NK-92 (cell line): ENCODE measurements around the gene ASCC3.

Experiments
- DNase-seq: peaks from one replicate; lab custom pipeline; 2025; ENCODE audit not compliant: unreplicated experiment; lab: John Stamatoyannopoulos, UW

ASCC3 gene, protein sequence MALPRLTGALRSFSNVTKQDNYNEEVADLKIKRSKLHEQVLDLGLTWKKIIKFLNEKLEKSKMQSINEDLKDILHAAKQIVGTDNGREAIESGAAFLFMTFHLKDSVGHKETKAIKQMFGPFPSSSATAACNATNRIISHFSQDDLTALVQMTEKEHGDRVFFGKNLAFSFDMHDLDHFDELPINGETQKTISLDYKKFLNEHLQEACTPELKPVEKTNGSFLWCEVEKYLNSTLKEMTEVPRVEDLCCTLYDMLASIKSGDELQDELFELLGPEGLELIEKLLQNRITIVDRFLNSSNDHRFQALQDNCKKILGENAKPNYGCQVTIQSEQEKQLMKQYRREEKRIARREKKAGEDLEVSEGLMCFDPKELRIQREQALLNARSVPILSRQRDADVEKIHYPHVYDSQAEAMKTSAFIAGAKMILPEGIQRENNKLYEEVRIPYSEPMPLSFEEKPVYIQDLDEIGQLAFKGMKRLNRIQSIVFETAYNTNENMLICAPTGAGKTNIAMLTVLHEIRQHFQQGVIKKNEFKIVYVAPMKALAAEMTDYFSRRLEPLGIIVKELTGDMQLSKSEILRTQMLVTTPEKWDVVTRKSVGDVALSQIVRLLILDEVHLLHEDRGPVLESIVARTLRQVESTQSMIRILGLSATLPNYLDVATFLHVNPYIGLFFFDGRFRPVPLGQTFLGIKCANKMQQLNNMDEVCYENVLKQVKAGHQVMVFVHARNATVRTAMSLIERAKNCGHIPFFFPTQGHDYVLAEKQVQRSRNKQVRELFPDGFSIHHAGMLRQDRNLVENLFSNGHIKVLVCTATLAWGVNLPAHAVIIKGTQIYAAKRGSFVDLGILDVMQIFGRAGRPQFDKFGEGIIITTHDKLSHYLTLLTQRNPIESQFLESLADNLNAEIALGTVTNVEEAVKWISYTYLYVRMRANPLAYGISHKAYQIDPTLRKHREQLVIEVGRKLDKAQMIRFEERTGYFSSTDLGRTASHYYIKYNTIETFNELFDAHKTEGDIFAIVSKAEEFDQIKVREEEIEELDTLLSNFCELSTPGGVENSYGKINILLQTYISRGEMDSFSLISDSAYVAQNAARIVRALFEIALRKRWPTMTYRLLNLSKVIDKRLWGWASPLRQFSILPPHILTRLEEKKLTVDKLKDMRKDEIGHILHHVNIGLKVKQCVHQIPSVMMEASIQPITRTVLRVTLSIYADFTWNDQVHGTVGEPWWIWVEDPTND (N-terminal part only)

DNA sequence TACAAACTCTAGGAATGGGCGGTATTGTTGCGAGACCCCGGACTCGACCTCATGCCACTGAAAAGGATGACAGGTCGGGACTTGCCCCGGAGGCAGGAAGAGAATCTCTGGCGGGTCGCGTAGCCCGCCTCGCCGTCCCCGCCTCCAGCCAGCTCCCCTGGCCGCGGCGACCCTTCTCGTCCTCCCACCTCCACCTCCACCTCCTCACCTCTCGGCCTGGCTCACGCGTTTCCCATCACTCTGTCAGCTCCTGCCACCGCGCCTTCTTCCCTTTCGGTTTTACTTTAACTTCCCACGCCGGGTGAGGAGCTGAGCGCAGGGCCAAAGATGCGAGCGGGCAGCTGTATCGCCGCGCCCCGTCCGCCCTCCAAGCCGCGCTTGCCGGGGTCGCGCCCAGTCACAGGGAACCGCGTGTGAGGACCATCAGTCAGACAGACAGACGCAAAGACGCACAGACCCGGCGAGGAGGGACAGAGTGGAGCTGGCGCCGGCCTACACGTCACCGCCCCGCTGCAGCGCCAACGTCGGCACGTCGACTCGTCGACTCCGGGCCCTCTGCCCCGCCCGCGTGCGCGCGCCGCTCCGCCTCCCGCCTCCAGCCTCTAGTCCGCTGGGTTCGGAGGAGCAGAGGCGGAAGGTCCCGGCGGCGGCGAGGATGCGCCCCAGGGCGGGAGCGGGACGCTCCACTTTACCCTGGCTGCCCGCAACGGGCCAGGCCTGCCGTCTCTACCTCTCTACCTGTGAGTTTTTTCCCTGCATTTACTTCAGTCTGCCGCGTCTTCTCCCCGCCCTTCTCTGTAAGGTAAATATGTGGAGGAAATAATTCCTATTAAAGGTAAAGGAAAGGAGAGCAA is at the start of gene ASCC3:
TSS of gene ASCC3 (minus strand) at position 477 of the 854 bp plus-strand sequence. CDS start 13,332 bp downstream, outside the sequence.
- DNase-seq = peak; percentile 20

- no peak for DNase-seq
Observed at GRCh38 chr6:100925749-100926148, 44.6 kb upstream of the ASCC3 start.

DNA sequence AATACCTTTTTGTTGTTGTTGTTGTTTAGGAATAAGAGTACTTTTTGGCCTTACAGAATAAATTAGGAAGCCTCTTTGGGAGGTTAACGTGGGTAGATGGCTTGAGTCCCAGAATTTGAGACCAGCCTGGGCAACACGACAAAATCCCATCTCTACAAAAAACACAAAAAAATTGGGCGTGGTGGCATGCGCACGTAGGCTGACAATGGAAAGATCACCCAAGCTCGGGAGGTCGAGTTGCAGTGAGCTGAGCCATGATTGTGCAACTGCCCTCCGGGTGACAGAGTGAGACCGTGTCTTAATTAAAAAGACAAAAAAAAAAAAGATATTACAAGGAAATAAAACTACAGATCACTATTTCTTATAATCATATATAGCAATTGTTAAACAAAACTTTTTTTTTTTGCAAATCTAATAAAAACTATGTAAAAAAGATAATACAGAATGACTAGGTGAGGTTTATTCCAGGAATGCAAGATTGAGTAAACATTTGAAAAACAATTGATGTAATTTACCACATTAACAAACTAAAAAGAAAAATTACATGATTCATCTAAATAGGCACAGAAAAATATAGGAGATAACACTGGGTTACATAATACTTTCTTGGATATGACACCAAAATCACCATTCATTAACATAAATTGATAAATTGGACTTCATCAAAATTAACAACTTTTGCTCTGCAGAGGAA is 43.6 kb upstream of the ASCC3 start:
- DNase-seq = no peak

DNA sequence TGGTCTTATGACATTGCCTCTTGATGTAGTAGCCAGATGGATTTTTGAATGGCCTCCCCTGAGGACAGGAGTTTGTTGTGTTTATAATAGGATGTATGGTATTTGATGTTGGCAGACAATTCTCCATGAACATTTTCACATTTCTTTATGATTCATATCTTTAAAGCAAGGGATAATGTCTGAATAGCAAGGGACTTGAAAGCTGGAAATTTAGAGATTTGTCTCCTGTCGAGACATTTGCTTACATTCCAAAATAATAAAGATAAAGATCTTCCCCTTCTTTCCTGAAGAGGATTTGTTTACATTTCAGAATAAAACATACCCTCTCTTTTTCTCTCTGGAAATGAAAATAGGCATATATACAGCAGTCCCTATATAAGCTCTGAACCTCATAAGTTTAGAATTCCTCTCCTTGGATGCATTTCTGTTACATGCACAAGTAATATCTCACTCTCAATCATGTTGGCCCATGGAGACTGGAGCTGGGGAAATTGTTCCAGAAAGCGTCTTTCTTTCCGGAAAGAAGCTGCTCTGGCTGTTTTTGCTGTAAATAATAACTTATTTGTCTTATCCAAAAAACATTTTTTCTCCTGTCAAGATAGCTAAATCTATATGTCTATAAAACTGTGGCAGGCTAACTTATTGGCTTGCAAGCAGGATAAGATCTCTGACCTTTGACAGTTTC is 42.5 kb upstream of the ASCC3 start:
- no peak for DNase-seq

- no peak for DNase-seq
Observed at GRCh38 chr6:100920028-100920605, 39.0 kb upstream of the ASCC3 start.

- no peak for DNase-seq
Observed at GRCh38 chr6:100918152-100918551, 37.0 kb upstream of the ASCC3 start.

DNA sequence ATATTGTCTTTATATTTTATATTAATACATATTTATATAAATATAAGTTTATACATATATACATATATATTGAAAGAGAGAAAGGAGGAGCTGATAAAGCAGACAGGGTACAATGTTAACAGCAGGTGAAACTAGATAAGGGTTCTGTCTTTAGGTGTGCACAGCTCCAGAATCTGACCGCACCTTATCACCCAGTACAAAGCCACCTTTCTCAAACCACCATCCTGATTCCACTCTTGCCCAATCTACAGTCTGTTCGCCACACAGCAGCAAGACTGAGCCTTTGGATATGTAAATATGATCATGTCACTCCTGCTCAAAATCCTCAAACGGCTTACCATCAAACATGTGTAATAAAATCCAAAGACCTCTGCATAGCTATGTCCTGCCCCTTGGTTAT is 34.7 kb upstream of the ASCC3 start:
- DNase-seq = no peak

GRCh38 chr6:100913400-100914276 is 32.5 kb upstream of the ASCC3 start:
- no peak for DNase-seq

- no peak for DNase-seq
Observed at GRCh38 chr6:100906325-100906724, 25.2 kb upstream of the ASCC3 start.

DNA sequence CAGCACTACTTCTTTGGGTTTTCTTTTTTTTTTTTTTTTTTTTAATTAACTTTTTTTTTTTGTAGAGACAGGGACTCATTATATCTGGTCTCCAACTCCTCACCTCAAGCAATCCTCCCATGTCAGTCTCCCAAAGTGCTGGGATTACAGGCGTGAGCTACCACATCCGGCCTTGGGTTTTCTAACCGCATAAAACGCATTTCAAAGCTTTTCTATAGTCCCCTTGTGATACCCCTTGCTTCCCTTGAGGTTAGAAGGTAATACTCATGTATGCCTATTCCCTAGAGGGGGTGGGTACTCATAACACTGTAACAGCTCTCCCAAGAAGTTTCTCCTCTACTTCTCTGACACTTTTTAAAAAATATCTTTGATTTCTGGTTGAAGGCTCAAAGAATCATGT is 23.9 kb upstream of the ASCC3 start:
- DNase-seq = no peak

GRCh38 chr6:100904316-100904715 is 23.2 kb upstream of the ASCC3 start:
- no peak for DNase-seq

DNA sequence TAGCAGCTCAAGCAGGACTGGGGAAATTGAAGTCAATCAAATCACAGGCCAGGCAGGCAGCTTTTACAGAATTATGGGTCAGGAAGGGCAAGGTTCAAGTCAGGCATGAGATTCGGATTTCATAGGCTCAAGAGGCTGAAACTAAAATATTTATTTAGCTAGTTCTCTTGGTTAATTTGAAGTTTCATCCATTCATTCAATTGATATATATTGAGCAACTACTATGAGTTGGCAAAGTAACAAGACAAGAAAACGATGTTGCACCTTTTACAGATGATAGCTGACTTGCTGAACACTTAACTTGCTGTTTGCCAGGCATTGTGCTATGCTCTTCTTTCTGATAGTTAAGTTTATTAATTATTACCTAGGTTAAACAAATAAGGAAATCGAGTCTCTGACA is 20.5 kb upstream of the ASCC3 start:
- no peak for DNase-seq

DNA sequence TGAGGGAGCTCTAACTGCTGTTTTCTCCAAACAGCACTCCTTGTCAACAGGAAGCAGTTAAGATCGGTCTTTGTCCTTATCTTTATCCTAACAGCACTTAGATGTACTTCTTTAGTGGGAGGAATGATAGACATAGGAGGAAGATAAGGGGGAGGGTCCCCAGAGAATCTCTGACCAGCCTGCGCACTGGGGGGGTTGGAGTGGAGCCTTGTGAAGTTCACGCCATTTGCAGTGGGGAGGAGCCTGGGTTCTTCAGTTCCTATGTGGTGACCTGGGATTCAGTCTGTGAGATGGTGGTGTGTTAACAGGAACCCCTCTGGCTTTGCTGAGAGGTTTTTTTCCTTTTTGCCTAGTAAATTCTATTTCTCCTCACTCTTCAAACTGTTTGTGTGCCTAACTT is 18.1 kb upstream of the ASCC3 start:
- no peak for DNase-seq

DNA sequence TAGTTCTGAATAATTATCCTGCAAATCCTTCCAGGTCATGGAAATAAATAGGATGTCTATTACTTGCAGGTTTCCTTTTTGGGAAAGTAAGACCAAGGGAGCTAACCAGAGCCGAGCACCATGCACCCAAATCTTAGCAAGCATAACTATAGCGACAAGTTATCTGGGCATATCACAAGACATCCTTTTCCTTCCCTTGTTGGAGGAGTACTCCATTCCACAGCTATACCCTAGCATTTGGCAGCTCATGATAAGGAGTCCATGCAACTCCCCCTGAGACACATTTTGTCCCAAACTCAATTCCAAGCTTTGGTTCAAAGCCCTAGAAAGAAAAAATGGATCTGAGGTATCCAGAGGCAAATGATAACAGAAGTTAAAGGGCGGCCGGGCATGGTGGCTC is 16.5 kb upstream of the ASCC3 start:
- no peak for DNase-seq

GRCh38 chr6:100893743-100894142 is 12.6 kb upstream of the ASCC3 start:
- DNase-seq = no peak

DNA sequence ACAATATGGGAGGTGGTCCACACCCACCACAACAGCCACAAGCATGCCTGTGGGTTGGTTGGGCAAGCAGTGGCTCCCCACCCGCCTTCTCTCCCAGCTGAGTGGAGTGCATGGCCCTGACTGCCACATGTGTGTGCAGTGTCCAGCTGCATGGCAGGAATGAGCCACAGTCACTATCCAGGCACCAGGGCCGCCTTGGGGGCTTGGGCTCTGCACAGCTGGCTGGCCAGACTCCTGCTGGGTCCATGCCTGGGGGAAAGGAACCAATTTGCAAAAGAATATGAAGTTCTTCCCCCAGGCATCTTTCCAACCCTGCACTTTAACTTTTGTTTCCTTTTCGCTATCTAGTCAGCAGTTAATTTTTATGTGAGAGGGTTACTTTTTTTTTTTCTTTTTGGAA is 11.6 kb upstream of the ASCC3 start:
- no peak for DNase-seq

GRCh38 chr6:100892116-100892515 is 11.0 kb upstream of the ASCC3 start:
- no peak for DNase-seq

- DNase-seq = no peak
Observed at GRCh38 chr6:100891079-100891478, 9.9 kb upstream of the ASCC3 start.
